Activated B cell treated with CpG ODN at 0.5 μM for 24 hours (primary cell): ENCODE measurements around the gene TBC1D14. TPM values are rescaled to one million over a fixed set of nuclear protein-coding genes. Genes with fewer than 3 reads are reported as not detected.

Experiments used
- ATAC-seq: fragments of 200-7000 bp; cut with Tn5 transposase; one replicate; pipeline ENCODE4 v1.10.0; 2021; ENCODE audit warnings: low read depth, mild to moderate bottlenecking, moderate library complexity
- CTCF ChIA-PET: fragments of 350-600 bp; sonication (Branson Sonifier 250); formaldehyde crosslinking; loops from one replicate; lab custom pipeline; 2021; ENCODE audit warnings: antibody characterized with exemption; lab: Charles Lee
- POLR2A ChIA-PET: fragments of 350-600 bp; sonication (Branson Sonifier 250); formaldehyde crosslinking; loops from one replicate; lab custom pipeline; 2021; ENCODE audit warnings: antibody characterized with exemption; lab: Charles Lee
- DNase-seq: peaks from one replicate; pipeline ENCODE4 v3.0.0; 2022
- H3K27ac Mint-ChIP-seq: one replicate; pipeline ENCODE4 v1.8.0; 2020; ENCODE audit warnings: mixed read lengths
- H3K27me3 Mint-ChIP-seq: one replicate; pipeline ENCODE4 v1.8.0; 2021; ENCODE audit warnings: mixed read lengths
- H3K36me3 Mint-ChIP-seq: one replicate; pipeline ENCODE4 v1.8.0; 2021; ENCODE audit warnings: low read depth, mixed read lengths
- H3K4me1 Mint-ChIP-seq: one replicate; pipeline ENCODE4 v1.8.0; 2021; ENCODE audit warnings: mixed read lengths
- H3K4me3 Mint-ChIP-seq: one replicate; pipeline ENCODE4 v1.8.0; 2020; ENCODE audit warnings: mild to moderate bottlenecking, mixed read lengths
- H3K9me3 Mint-ChIP-seq: one replicate; pipeline ENCODE4 v1.8.0; 2020; ENCODE audit warnings: mixed read lengths
- CTCF ChIP-seq: fragments of 200-600 bp; IDR thresholded peaks from one replicate; pipeline ENCODE4 v1.8.0; 2022; ENCODE audit warnings: antibody characterized with exemption, mild to moderate bottlenecking
- intact Hi-C: fragments of 100-400 bp; cut with micrococcal nuclease; formaldehyde crosslinking; loops from one replicate; pipeline ENCODE4 v1.15.1; 2024
- total RNA-seq: library from RNA; stranded (reverse); gene quantifications from 2 replicates; pipeline ENCODE4 v1.2.3, GENCODE V29; 2022

The TBC1D14 gene
- total RNA-seq, 1 donor from 2014 or later = 35.1 TPM

- Mint-ChIP-seq H3K36me3 (peaks cover 78% of the 10 kb centered on the region), H3K4me1 (no peaks in the 10 kb centered on the region), H3K27me3 (no peaks in the 10 kb centered on the region), H3K27ac (no peak overlapping the region), H3K9me3 (no peaks in the 10 kb centered on the region), H3K4me3 (no peak overlapping the region)
- POLR2A ChIA-PET = no interaction called here
- intact Hi-C loops = no loop called here
- CTCF ChIA-PET = interaction anchor here (1.0 kb wide), 1 partner anchor 43 kb away, joined by 3 read pairs; the partner anchor contains the start of gene TADA2B
- ATAC-seq (no peak), DNase-seq (no peak)
- no peak for TF ChIP-seq CTCF
These were observed 91.0 kb downstream of the TBC1D14 start for GRCh38 chr4:7000421-7001176.

- no peak for TF ChIP-seq CTCF
- ATAC-seq = no peak
- intact Hi-C loops = no loop called here
- H3K36me3 Mint-ChIP-seq = peaks cover 78% of the 10 kb centered on the region
- H3K4me3 Mint-ChIP-seq = no peak overlapping the region
- H3K27me3 Mint-ChIP-seq = no peaks in the 10 kb centered on the region
- DNase-seq = no peak
- ChIA-PET CTCF (no interaction called here), POLR2A (no interaction called here)
- no peak overlapping the region for H3K27ac Mint-ChIP-seq
- no peaks in the 10 kb centered on the region for H3K4me1 Mint-ChIP-seq
- H3K9me3 Mint-ChIP-seq = no peaks in the 10 kb centered on the region
These were observed 91.6 kb downstream of the TBC1D14 start for GRCh38 chr4:7001271-7001670.

- H3K4me3 Mint-ChIP-seq = no peak overlapping the region
- no peak for TF ChIP-seq CTCF
- intact Hi-C loops = no loop called here
- DNase-seq (no peak), ATAC-seq (no peak)
- ChIA-PET CTCF (no interaction called here), POLR2A (no interaction called here)
- no peak overlapping the region for H3K27ac Mint-ChIP-seq
- H3K27me3 Mint-ChIP-seq = no peaks in the 10 kb centered on the region
- peaks cover 78% of the 10 kb centered on the region for H3K36me3 Mint-ChIP-seq
- H3K4me1 Mint-ChIP-seq = no peaks in the 10 kb centered on the region
- H3K9me3 Mint-ChIP-seq = no peaks in the 10 kb centered on the region
These were observed 92.7 kb downstream of the TBC1D14 start for GRCh38 chr4:7002336-7002735.

DNA sequence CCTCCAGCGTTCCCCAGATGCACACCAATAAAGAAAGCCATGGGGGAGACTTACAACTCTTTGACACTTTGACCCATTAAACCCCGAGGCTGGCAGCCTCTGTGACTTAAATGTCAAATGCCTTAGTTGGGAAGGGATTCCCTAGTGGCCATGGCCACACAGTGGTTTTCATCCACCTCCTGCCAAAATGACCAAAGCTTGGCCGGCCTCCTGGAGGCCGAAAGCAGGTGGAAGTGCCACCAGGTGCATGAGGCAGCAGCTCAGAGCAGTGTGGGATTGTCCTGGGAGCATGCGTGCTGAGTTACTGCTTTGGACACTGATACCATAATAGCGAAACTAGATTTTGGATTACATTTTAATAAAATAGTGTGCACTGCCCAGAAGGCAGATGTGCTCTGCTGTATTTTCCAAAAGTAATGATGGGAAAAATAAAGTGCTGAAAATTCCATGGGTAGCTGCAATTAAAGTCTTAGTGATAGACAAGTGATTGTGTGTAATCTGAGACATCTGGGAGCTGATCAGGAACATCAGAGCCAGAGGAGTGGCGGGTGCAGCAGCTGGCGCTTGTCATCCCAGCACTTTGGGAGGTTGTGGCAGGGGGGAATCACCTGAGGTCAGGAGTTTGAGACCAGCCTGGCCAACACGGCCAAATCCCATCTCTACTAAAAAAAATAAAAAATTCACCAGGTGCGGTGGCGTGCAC is 93.7 kb downstream of the TBC1D14 start:
- CTCF ChIA-PET = no interaction called here
- TF ChIP-seq CTCF = no peak
- Mint-ChIP-seq H3K4me1 (no peaks in the 10 kb centered on the region), H3K27me3 (no peaks in the 10 kb centered on the region), H3K9me3 (no peaks in the 10 kb centered on the region), H3K36me3 (peaks cover 83% of the 10 kb centered on the region), H3K27ac (no peak overlapping the region), H3K4me3 (no peak overlapping the region)
- DNase-seq (no peak), ATAC-seq (no peak)
- intact Hi-C loops = no loop called here
- POLR2A ChIA-PET = no interaction called here

- Mint-ChIP-seq H3K36me3 (peaks cover 82% of the 10 kb centered on the region), H3K27me3 (no peaks in the 10 kb centered on the region), H3K4me1 (no peaks in the 10 kb centered on the region), H3K27ac (no peak overlapping the region), H3K4me3 (no peak overlapping the region), H3K9me3 (no peaks in the 10 kb centered on the region)
- ChIA-PET CTCF (no interaction called here), POLR2A (no interaction called here)
- no peak for ATAC-seq
- intact Hi-C loops = no loop called here
- no peak for TF ChIP-seq CTCF
- DNase-seq = no peak
These were observed 94.2 kb downstream of the TBC1D14 start for GRCh38 chr4:7003879-7004240.
